SK-N-SH (cell line): ENCODE data around the gene PDLIM4. TPM values are rescaled to one million over a fixed set of nuclear protein-coding genes. Genes with fewer than 3 reads are reported as not detected.

Experiments used
- CTCF ChIA-PET: fragments of 300-600, 350-600 bp; formaldehyde crosslinking; extraction: SDS; loops from one replicate; lab custom pipeline; 2021; lab: Yijun Ruan, JAX
- POLR2A ChIA-PET: fragments of 350-600 bp; sonication (Branson Sonifier 250); formaldehyde crosslinking; extraction: SDS; loops from one replicate; lab custom pipeline; 2020; ENCODE audit warnings: antibody characterized with exemption, inconsistent platforms; lab: Yijun Ruan, JAX
- DNase-seq: peaks from one replicate; pipeline ENCODE4 v3.0.0; 2012
- H2AFZ ChIP-seq: fragments of 200-600 bp; sonication (generic); 2 replicates; pipeline ENCODE4 v1.8.1; 2016; ENCODE audit warnings: antibody characterized with exemption, mild to moderate bottlenecking, low read depth
- H3F3A ChIP-seq: fragments of 200-600 bp; sonication (generic); replicated peaks from 2 replicates; pipeline ENCODE3; 2016; ENCODE audit warnings: antibody characterized with exemption, mild to moderate bottlenecking; ENCODE audit not compliant: insufficient read depth
- H3K27ac ChIP-seq, 2 experiments: fragments of 200-500 bp in 1 of 2; fragments of 200-600 bp in 1 of 2; sonication (Bioruptor generic) in 1 of 2; sonication (generic), shearing (Covaris generic) in 1 of 2; 2 replicates each; pipeline versions ENCODE4 v1.5.1 to v1.6.1; 2014 to 2016; ENCODE audit warnings: low read depth in 2 of 2, inconsistent platforms in 1 of 2, low read length in 1 of 2, mild to moderate bottlenecking in 1 of 2, mixed read lengths in 1 of 2
- H3K27me3 ChIP-seq: fragments of 200-600 bp; sonication (generic), shearing (Covaris generic); 2 replicates; pipeline ENCODE4 v1.6.1; 2016; ENCODE audit warnings: mixed run types; ENCODE audit not compliant: insufficient read depth
- H3K36me3 ChIP-seq, 2 experiments: fragments of 200-500 bp in 1 of 2; fragments of 200-600 bp in 1 of 2; sonication (Bioruptor generic) in 1 of 2; sonication (generic) in 1 of 2; replicated peaks in 1 of 2; 2 replicates each; pipeline versions ENCODE3 to v1.5.1; 2014 to 2016; ENCODE audit warnings: low read length in 1 of 2, mild to moderate bottlenecking in 1 of 2; ENCODE audit not compliant: insufficient read depth in 2 of 2, control insufficient read depth in 1 of 2
- H3K4me1 ChIP-seq, 2 experiments: fragments of 200-500 bp in 1 of 2; fragments of 200-600 bp in 1 of 2; sonication (Bioruptor generic) in 1 of 2; sonication (generic), shearing (Covaris generic) in 1 of 2; 2 replicates each; pipeline versions ENCODE4 v1.5.1 to v1.6.1; 2014 to 2016; ENCODE audit warnings: low read depth in 1 of 2, low read length in 1 of 2, mixed run types in 1 of 2; ENCODE audit not compliant: insufficient read depth in 2 of 2, control insufficient read depth in 1 of 2
- H3K4me2 ChIP-seq: fragments of 200-600 bp; sonication (generic), shearing (Covaris generic); 2 replicates; pipeline ENCODE4 v1.6.1; 2017; ENCODE audit warnings: mixed run types
- H3K4me3 ChIP-seq, 2 experiments: fragments of 200-500 bp in 1 of 2; fragments of 200-600 bp in 1 of 2; sonication (Bioruptor generic) in 1 of 2; sonication (generic), shearing (Covaris generic) in 1 of 2; 2 replicates each; pipeline versions ENCODE4 v1.5.1 to v1.8.1; 2014 to 2016; ENCODE audit warnings: low read depth in 2 of 2, inconsistent platforms in 1 of 2, low read length in 1 of 2, mild to moderate bottlenecking in 1 of 2, mixed read lengths in 1 of 2, moderate library complexity in 1 of 2
- H3K79me2 ChIP-seq: fragments of 200-600 bp; sonication (generic); 2 replicates; pipeline ENCODE4 v1.8.1; 2017; ENCODE audit warnings: mild to moderate bottlenecking; ENCODE audit not compliant: insufficient read depth
- H3K9ac ChIP-seq: fragments of 200-600 bp; sonication (generic); 2 replicates; pipeline ENCODE4 v1.6.1; 2017; ENCODE audit warnings: mixed run types
- H3K9me2 ChIP-seq: fragments of 200-600 bp; sonication (generic); 2 replicates; pipeline ENCODE4 v1.6.1; 2017; ENCODE audit warnings: mixed run types
- H3K9me3 ChIP-seq: fragments of 200-600 bp; sonication (generic); 2 replicates; pipeline ENCODE4 v1.6.1; 2017; ENCODE audit warnings: mixed run types, mild to moderate bottlenecking, moderate library complexity
- H4K20me1 ChIP-seq: fragments of 200-600 bp; sonication (generic); 2 replicates; pipeline ENCODE4 v1.6.1; 2017; ENCODE audit warnings: mild to moderate bottlenecking, mixed run types; ENCODE audit not compliant: insufficient read depth
- CHD2 ChIP-seq: fragments of 150-350 bp; IDR thresholded peaks from 2 replicates; pipeline ENCODE4 v1.6.1; 2018; ENCODE audit warnings: low read length; ENCODE audit not compliant: partially characterized antibody
- EP300 ChIP-seq, 2 experiments: IDR thresholded peaks; 2 replicates each; pipeline versions ENCODE4 v1.4.0 to v1.6.1; 2012; ENCODE audit warnings: borderline replicate concordance in 1 of 2, low read depth in 1 of 2, low read length in 1 of 2
- EZH2phosphoT487 ChIP-seq: fragments of 200-600 bp; sonication (generic); IDR thresholded peaks from 2 replicates; pipeline ENCODE4 v1.6.1; 2017; ENCODE audit warnings: low read depth, mixed run types, mild to moderate bottlenecking, antibody characterized with exemption, moderate library complexity, borderline replicate concordance
- FOXM1 ChIP-seq: IDR thresholded peaks from 2 replicates; pipeline ENCODE4 v1.4.0; 2012; ENCODE audit warnings: low read depth, mild to moderate bottlenecking
- JUND ChIP-seq: IDR thresholded peaks from 2 replicates; pipeline ENCODE4 v1.4.0; 2012
- MXI1 ChIP-seq: IDR thresholded peaks from 2 replicates; pipeline ENCODE4 v1.6.1; 2012; ENCODE audit warnings: mild to moderate bottlenecking, low read depth, low read length, improper control_type of control experiment
- POLR2AphosphoS5 ChIP-seq: IDR thresholded peaks from 2 replicates; pipeline ENCODE4 v1.6.1; 2012; ENCODE audit warnings: low read depth, low read length
- RCOR1 ChIP-seq: fragments of 150-350 bp; IDR thresholded peaks from 2 replicates; pipeline ENCODE4 v1.6.1; 2017; ENCODE audit warnings: antibody characterized with exemption, low read length
- RFX5 ChIP-seq: IDR thresholded peaks from 2 replicates; pipeline ENCODE4 v1.6.1; 2012; ENCODE audit warnings: mild to moderate bottlenecking, improper control_type of control experiment, low read length
- RXRA ChIP-seq: IDR thresholded peaks from 2 replicates; pipeline ENCODE4 v1.4.0; 2012; ENCODE audit warnings: low read depth, mild to moderate bottlenecking, borderline replicate concordance
- SIN3A ChIP-seq: IDR thresholded peaks from 2 replicates; pipeline ENCODE4 v1.6.1; 2012; ENCODE audit warnings: low read depth, mild to moderate bottlenecking, low read length, moderate library complexity, borderline replicate concordance
- TAF1 ChIP-seq: IDR thresholded peaks from 2 replicates; pipeline ENCODE4 v1.6.1; 2012; ENCODE audit warnings: low read depth, mild to moderate bottlenecking, low read length, moderate library complexity, borderline replicate concordance
- WGBS: methylation state at CpG from one replicate; pipeline ENCODE4 v1.1.6; 2017; ENCODE audit warnings: low lambda C conversion rate; 5-methylcytosine and 5-hydroxymethylcytosine counted together
- polyA plus RNA-seq, 3 experiments: library from polyadenylated mRNA; depleted of rRNA; stranded (reverse); fragments of >200 nt; gene quantifications; 2 replicates each; pipeline ENCODE4 v1.2.3, GENCODE V29; 2012
- TF ChIP-seq, protein P1 (sequence below): IDR thresholded peaks from 2 replicates; pipeline ENCODE4 v1.4.0; 2012; ENCODE audit warnings: low read depth, borderline replicate concordance
- TF ChIP-seq, protein P2 (sequence below): fragments of 150-350 bp; IDR thresholded peaks from 2 replicates; pipeline ENCODE4 v1.6.1; 2016; ENCODE audit warnings: mild to moderate bottlenecking, low read depth, low read length
- TF ChIP-seq, protein P3 (sequence below): fragments of 200-600 bp; sonication (generic); IDR thresholded peaks from 2 replicates; pipeline ENCODE4 v1.6.1; 2017; ENCODE audit warnings: antibody characterized with exemption, mild to moderate bottlenecking, moderate library complexity
- TF ChIP-seq, protein P4 (sequence below): IDR thresholded peaks from 2 replicates; pipeline ENCODE4 v1.6.1; 2012; ENCODE audit warnings: mild to moderate bottlenecking, low read depth, low read length, moderate library complexity

The PDLIM4 gene
- polyA plus RNA-seq, 1 of the 3 experiments (the other 2 are of a cell fraction) = 57.1 TPM

DNA sequence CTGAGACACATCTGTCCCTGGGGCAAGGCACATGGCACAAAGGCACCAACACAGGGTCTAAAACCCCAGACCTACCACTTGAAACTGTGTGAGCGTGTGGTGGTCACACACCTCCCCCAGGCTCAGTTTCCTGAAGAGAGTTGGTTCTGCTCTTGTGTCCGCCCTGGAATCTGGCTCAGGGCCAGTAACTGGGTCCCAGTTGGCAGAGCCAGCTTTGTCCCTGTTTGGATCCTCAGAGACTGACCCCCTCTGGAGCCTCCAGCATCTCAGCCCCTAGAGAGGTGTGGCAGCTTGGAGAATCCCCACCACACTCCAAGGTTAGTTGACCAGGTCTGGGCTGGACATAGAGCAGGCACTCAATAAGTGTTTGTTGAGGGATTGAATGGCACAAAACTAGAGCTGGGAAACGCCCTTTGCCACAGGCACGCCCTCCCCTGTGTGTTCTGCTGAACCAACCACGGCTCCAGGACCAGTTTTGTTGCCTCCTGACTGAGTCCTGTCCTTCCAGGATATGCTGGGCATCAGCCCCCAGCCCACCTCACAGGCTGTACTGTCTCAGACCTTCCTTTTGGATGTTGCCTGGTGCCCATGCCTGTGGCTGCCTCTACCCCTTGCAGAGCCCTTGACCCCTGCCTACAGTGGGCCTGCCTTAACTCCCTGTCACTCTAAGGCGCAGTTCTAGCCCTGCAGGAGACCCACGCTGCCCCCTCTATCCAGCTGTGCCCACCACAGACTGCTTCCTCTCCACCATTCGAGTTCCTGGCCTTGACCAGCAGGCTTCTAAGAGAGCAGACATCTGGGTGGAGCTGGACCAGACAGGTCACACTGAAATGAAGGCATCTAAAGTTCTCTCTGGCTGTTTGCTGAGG, 3.8 kb upstream of the PDLIM4 start (continued):
- no peak for TF ChIP-seq MXI1
- no peak for TF ChIP-seq EZH2phosphoT487
- TF ChIP-seq, all 33 proteins: peak for 0

DNA sequence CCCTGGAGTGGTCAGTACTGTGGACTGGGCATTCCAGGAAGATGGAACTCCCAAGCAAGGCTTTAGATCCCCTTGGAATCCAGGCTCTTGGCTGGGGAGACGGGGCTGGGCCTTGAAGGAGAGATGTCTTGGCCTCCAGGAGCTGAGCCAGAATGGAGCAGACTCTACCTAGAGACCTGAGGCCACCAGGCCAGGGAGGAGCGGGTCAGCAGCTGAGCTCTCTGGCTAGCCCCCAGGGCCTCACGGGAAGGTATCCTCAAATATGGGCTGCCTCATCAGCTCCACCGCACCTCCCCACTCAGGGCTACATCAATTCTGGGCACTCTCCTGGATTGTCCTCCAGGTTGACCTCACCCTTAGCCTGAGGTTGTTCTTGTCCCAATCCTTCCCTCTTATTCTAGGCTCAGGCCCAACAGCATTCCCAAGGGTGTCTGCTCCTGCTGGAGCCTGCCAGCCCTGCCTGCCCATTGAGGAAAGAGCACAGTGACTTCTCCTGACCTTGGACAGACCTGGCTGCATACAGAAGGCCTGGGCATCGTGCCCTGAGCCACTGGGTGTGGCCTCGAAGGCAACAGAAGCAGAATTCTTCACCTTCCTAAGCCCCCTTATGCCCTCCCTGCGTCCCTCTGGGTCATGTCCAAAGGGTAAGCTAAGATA, 3.0 kb upstream of the PDLIM4 start:
- H3K79me2 ChIP-seq = peaks cover 13% of the 10 kb centered on the region; the same call in 1 of the 2 replicates
- peaks cover 12 to 25% of the 10 kb centered on the region in 2 experiments; a peak in 3 of 4 replicates for H3K4me1 ChIP-seq
- TF ChIP-seq CHD2 = no peak
- TF ChIP-seq, protein P1, sequence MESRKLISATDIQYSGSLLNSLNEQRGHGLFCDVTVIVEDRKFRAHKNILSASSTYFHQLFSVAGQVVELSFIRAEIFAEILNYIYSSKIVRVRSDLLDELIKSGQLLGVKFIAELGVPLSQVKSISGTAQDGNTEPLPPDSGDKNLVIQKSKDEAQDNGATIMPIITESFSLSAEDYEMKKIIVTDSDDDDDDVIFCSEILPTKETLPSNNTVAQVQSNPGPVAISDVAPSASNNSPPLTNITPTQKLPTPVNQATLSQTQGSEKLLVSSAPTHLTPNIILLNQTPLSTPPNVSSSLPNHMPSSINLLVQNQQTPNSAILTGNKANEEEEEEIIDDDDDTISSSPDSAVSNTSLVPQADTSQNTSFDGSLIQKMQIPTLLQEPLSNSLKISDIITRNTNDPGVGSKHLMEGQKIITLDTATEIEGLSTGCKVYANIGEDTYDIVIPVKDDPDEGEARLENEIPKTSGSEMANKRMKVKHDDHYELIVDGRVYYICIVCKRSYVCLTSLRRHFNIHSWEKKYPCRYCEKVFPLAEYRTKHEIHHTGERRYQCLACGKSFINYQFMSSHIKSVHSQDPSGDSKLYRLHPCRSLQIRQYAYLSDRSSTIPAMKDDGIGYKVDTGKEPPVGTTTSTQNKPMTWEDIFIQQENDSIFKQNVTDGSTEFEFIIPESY = no peak
- TF ChIP-seq EP300 (IDR thresholded peaks at IDR 0.05; ENCODE audit: borderline replicate concordance in 1 of 2, low read depth in 1 of 2, low read length in 1 of 2) = no peak
- TF ChIP-seq, protein P2, sequence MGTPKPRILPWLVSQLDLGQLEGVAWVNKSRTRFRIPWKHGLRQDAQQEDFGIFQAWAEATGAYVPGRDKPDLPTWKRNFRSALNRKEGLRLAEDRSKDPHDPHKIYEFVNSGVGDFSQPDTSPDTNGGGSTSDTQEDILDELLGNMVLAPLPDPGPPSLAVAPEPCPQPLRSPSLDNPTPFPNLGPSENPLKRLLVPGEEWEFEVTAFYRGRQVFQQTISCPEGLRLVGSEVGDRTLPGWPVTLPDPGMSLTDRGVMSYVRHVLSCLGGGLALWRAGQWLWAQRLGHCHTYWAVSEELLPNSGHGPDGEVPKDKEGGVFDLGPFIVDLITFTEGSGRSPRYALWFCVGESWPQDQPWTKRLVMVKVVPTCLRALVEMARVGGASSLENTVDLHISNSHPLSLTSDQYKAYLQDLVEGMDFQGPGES = no peak
- TF ChIP-seq, protein P3, sequence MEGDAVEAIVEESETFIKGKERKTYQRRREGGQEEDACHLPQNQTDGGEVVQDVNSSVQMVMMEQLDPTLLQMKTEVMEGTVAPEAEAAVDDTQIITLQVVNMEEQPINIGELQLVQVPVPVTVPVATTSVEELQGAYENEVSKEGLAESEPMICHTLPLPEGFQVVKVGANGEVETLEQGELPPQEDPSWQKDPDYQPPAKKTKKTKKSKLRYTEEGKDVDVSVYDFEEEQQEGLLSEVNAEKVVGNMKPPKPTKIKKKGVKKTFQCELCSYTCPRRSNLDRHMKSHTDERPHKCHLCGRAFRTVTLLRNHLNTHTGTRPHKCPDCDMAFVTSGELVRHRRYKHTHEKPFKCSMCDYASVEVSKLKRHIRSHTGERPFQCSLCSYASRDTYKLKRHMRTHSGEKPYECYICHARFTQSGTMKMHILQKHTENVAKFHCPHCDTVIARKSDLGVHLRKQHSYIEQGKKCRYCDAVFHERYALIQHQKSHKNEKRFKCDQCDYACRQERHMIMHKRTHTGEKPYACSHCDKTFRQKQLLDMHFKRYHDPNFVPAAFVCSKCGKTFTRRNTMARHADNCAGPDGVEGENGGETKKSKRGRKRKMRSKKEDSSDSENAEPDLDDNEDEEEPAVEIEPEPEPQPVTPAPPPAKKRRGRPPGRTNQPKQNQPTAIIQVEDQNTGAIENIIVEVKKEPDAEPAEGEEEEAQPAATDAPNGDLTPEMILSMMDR = no peak
- no peak for TF ChIP-seq JUND
- no peak for TF ChIP-seq POLR2AphosphoS5
- TF ChIP-seq SIN3A = no peak
- no peak for TF ChIP-seq RFX5
- TF ChIP-seq RXRA = no peak
- TF ChIP-seq FOXM1 = no peak
- TF ChIP-seq TAF1 = no peak
- TF ChIP-seq, protein P4, sequence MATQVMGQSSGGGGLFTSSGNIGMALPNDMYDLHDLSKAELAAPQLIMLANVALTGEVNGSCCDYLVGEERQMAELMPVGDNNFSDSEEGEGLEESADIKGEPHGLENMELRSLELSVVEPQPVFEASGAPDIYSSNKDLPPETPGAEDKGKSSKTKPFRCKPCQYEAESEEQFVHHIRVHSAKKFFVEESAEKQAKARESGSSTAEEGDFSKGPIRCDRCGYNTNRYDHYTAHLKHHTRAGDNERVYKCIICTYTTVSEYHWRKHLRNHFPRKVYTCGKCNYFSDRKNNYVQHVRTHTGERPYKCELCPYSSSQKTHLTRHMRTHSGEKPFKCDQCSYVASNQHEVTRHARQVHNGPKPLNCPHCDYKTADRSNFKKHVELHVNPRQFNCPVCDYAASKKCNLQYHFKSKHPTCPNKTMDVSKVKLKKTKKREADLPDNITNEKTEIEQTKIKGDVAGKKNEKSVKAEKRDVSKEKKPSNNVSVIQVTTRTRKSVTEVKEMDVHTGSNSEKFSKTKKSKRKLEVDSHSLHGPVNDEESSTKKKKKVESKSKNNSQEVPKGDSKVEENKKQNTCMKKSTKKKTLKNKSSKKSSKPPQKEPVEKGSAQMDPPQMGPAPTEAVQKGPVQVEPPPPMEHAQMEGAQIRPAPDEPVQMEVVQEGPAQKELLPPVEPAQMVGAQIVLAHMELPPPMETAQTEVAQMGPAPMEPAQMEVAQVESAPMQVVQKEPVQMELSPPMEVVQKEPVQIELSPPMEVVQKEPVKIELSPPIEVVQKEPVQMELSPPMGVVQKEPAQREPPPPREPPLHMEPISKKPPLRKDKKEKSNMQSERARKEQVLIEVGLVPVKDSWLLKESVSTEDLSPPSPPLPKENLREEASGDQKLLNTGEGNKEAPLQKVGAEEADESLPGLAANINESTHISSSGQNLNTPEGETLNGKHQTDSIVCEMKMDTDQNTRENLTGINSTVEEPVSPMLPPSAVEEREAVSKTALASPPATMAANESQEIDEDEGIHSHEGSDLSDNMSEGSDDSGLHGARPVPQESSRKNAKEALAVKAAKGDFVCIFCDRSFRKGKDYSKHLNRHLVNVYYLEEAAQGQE = no peak
- no peak for TF ChIP-seq RCOR1
- TF ChIP-seq, all 33 proteins: peak for 0
- H4K20me1 ChIP-seq = no peaks in the 10 kb centered on the region
- no peaks in the 10 kb centered on the region for H3K9me3 ChIP-seq
- ChIA-PET CTCF (interaction anchor here (0.7 to 2.5 kb wide), 2 partner anchors 16 to 40 kb away, joined by 3 to 17 read pairs; partner anchors contain the start of gene SLC22A4), POLR2A (no interaction called here)
- H2AFZ ChIP-seq = no peak overlapping the region
- no peaks in the 10 kb centered on the region for H3K27me3 ChIP-seq
- no peaks in the 10 kb centered on the region for H3K36me3 ChIP-seq
- no peak for DNase-seq
- peaks cover 6% of the 10 kb centered on the region for H3F3A ChIP-seq
- H3K27ac ChIP-seq = no peak overlapping the region
- no peak overlapping the region for H3K4me3 ChIP-seq
- no peaks in the 10 kb centered on the region for H3K9me2 ChIP-seq
- H3K4me2 ChIP-seq = no peak overlapping the region
- no peak overlapping the region for H3K9ac ChIP-seq
- WGBS = 76% methylated on average over 3 of the region's 7 CpGs
